Measurements from ENCODE around the gene OMD. TPM values are rescaled to one million over a fixed set of nuclear protein-coding genes. Genes with fewer than 3 reads are reported as not detected.
A peak's percentile ranks its signal among the peaks of the same experiment; 100 is the strongest.

OMD gene
- total RNA-seq, 6 experiments from 2014 or later = not detected

DNA sequence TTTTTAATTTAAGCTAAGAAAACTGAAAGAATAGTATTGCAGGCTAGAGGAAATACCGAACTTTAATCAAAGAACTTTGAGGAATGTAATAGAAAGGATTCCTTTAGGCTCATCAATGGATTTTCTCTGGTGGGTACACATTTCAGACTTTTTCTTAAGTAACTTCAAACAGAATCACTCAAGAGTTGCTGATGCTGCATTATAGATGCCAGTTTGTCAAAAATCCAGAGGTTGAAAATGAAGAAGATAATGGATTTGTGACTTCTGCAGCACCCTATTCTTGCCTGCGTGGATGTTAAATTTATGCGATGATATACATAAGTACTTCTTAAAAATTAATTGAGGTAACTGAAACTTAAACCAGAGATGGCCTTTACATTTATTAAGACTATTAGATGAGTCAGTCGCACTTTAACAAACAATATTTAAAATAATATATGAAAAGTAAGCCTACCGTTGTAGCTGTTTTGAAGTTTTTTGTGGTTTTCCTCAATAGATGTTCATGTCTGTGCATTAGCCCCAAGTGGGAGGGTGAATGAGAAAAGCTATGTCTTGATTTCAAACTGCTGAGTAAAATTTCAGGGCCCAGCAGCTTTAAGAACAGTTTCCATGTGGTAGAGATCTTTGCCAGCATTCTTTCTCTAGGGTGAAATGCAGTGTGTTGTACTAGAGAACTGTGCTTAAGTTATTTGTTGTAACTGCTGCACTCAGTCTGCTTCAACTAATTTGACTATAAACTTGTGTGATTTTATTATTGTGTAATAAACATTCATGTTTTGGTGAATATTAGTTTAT is 20.0 kb downstream of the OMD start, which contains the start of gene OGN:
TSS of gene OGN (minus strand) at position 537 of the 795 bp plus-strand sequence. CDS start 1,171 bp downstream, outside the sequence.
- no peaks in the 10 kb centered on the region for H3K9me3 Mint-ChIP-seq
- peak within 1 kb of the TSS; percentile 34; the same call in 1 of the 2 replicates for H3K4me3 Mint-ChIP-seq
- peaks cover 16% of the 10 kb centered on the region for H3K4me1 Mint-ChIP-seq (ENCODE audit: low read depth)
- H3K27me3 Mint-ChIP-seq (ENCODE audit: insufficient read depth) = no peaks in the 10 kb centered on the region
- no peaks in the 10 kb centered on the region for H3K36me3 Mint-ChIP-seq (ENCODE audit: low read depth)
- H3K27ac Mint-ChIP-seq = peak within 1 kb of the TSS; percentile 19; the same call in 1 of the 2 replicates
- DNase-seq = no peak
- TF ChIP-seq, protein P1, sequence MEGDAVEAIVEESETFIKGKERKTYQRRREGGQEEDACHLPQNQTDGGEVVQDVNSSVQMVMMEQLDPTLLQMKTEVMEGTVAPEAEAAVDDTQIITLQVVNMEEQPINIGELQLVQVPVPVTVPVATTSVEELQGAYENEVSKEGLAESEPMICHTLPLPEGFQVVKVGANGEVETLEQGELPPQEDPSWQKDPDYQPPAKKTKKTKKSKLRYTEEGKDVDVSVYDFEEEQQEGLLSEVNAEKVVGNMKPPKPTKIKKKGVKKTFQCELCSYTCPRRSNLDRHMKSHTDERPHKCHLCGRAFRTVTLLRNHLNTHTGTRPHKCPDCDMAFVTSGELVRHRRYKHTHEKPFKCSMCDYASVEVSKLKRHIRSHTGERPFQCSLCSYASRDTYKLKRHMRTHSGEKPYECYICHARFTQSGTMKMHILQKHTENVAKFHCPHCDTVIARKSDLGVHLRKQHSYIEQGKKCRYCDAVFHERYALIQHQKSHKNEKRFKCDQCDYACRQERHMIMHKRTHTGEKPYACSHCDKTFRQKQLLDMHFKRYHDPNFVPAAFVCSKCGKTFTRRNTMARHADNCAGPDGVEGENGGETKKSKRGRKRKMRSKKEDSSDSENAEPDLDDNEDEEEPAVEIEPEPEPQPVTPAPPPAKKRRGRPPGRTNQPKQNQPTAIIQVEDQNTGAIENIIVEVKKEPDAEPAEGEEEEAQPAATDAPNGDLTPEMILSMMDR (IDR thresholded peaks at IDR 0.05) = no peak

DNA sequence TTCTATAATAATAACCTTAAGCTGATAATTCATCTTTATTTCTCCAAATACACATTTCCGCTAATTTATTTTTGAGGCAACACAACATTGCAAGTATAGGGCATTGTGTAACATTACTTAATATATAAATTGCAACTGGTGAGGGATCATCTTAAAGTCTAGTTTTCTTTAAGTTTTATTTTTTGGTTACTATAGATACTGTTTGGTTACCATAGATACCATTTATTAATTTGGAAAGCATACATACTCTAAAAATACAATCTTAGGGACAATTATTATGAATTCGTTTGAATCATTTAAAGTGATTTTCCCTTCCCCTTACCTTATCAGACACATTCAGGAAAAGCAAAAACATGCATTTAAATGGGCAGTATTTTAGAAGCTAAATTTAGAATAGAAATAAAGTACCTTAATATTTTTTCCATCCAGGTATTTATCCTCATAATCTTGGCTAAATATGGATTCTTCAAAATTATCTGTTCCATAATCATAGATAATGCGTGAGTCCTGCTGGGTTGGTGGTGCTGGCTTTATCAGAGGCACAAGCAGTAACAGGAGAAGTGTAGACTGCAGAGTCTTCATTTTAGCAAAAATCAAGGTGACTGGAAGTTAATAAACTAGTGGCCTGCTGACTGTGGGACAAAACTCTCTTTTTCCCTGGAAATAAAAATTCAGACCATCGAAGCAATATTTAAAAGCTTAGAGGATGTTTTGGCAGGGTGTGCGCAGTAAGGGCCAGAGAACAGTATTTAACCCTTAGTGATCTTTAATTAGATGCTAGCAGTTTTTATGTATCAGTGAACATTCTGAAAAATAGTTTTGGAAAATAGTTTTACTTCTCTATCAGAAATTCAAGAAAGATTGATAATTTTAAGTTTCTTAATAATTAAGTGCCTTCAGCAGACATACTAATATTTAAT is 21.2 kb downstream of the OMD start:
- Mint-ChIP-seq H3K9me3 (no peaks in the 10 kb centered on the region), H3K36me3 (ENCODE audit: low read depth) (no peaks in the 10 kb centered on the region), H3K27me3 (ENCODE audit: insufficient read depth) (no peaks in the 10 kb centered on the region), H3K4me1 (ENCODE audit: low read depth) (peaks cover 16% of the 10 kb centered on the region), H3K27ac (no peak overlapping the region), H3K4me3 (no peak overlapping the region)
- TF ChIP-seq, protein P1 (IDR thresholded peaks at IDR 0.05) = no peak
- no peak for DNase-seq

DNA sequence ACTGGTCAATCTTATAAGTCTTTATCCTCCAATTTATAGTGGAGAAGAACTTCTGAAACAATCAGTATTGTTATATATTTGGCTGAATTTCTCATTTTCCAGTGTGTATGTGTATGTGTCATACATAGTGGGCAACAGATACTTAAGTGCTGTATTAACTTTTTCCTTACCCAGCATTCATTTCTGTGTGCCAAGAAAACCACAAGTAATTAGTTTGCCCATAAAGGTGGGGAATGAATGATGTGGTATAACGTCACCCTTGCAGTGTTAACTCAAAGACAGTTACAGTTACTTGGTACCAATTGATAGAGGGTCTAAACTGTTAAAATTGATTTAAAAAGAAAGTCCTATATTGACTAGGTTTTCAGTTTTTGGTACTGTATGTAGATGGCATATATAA is 21.9 kb downstream of the OMD start:
- Mint-ChIP-seq H3K36me3 (ENCODE audit: low read depth) (no peaks in the 10 kb centered on the region), H3K4me1 (ENCODE audit: low read depth) (peaks cover 16% of the 10 kb centered on the region), H3K9me3 (no peaks in the 10 kb centered on the region), H3K27me3 (ENCODE audit: insufficient read depth) (no peaks in the 10 kb centered on the region), H3K27ac (no peak overlapping the region), H3K4me3 (no peak overlapping the region)
- DNase-seq = no peak
- TF ChIP-seq, protein P1 (IDR thresholded peaks at IDR 0.05) = no peak

DNA sequence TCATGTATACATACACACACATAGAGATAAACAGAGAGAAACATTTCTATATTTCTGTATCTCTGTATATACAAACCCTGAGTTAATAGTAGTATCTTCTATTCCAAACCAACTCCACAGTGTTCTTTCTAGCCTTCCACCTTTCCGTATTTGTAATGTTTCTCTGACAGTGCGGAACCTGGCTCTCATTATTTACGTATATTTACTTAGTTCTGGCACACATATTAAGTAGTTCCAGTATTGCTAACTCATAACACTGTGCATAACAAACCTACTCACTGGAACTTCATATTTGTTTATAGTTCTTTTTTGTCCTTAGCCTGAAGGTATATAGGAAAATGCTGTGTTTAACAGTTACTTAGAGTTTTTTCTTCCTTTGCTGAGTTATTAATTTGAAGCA is 26.4 kb downstream of the OMD start:
- Mint-ChIP-seq H3K36me3 (ENCODE audit: low read depth) (no peaks in the 10 kb centered on the region), H3K4me3 (no peak overlapping the region), H3K27me3 (ENCODE audit: insufficient read depth) (no peaks in the 10 kb centered on the region), H3K9me3 (no peaks in the 10 kb centered on the region), H3K4me1 (ENCODE audit: low read depth) (peaks cover 13% of the 10 kb centered on the region), H3K27ac (no peak overlapping the region)
- DNase-seq = no peak
- TF ChIP-seq, protein P1 (IDR thresholded peaks at IDR 0.05) = no peak

DNA sequence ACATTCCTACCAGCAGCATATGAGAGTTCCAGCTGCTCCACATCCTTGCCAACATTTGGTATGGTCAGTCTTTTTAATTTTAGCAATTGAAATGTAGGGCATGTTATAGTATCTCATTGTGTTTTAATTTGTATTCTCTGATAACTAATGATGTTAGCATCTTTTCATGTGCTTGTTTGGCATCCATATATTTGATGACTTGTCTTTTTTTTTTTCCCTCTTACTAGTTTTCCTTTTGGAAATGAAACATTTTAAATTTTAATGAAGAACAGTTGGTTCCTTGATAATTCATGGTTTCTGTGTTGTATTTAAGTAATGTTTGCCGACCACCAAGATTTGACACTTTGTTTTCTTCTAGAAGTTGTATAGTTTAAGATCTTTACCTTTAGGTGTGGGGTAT is 28.7 kb downstream of the OMD start:
- Mint-ChIP-seq H3K36me3 (ENCODE audit: low read depth) (no peaks in the 10 kb centered on the region), H3K27ac (no peak overlapping the region), H3K9me3 (no peaks in the 10 kb centered on the region), H3K27me3 (ENCODE audit: insufficient read depth) (no peaks in the 10 kb centered on the region), H3K4me3 (no peak overlapping the region), H3K4me1 (ENCODE audit: low read depth) (peaks cover 18% of the 10 kb centered on the region)
- TF ChIP-seq, protein P1 (IDR thresholded peaks at IDR 0.05) = no peak
- DNase-seq = no peak

Data from HFFc6 (cell line).